Measurements from ENCODE around the gene CLMN.
"Not testable (repeated sequence)": the region's sequence is repeated elsewhere in the genome, so short reads cannot be mapped to it uniquely, and the experiment has no call there.

The CLMN gene

DNA sequence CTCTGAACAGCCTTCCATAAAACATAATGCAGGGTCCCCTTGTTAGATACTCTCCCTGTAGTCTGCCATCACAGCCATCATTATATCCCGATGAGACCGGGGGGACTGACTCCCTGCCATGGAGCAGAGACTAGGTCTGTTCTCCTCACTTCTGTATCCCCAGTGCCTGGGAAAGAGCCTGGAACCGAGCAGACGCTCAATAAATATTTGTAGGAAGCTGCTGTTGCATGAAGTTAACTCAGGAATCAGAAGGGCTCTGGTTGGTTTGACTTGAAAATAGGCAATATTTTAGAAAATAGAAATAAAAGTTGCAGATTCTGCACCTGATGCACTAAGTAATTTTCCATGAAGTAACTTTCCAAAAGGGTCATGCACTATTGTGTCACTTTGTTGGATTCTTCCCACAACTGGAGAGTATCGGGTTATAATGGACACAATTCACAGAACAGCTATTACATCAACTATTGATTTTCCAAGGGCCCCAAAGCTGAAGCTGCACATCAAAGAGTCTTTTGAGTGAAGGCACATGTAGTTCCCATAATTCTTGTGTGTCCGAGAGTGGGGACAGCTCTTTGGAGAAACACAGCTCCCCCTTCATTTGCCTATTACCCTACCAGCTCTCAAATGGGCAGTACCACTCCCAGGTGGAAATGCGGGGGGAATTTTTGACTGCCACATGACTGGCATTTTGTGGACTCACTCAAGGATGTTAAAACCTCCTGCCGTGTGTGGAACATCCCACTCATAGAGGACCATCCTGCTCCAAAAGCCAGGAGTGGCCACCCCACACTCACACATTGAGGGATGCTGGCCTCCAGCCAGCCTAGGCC, 18.8 kb downstream of the CLMN start:
- no peak for DNase-seq

DNA sequence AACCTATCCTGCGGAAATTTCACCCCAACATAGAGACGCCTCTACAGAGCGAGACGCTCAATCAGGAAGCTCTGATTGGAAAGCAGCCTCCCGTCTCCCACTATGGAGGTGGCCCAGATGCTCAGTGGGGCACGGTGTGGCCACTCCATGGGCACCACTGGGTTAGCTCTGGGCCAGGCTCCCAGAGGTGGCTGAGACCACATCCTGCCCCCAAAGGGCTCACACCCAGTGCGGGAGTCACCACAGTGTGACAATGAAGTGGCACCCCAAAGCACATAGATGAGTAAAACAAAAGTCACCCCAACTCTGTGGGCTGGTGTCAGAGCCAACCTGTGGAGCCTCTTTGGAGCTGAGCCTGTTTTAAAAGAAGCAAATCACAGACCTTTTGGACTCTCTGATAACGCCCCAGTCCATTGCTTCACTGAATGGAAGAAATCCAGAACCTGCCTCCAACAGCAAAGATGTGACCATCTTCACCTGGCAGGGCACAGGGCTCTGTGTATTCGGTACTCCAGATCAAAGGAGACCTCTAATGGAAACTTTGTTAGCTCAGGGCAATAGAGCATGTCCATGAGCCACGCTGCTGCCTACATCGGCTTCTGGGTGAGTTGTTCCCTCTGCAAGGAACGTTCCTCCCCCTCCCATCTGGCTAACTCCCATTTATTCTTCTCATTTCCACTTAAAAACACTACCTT, 19.6 kb downstream of the CLMN start:
- no peak for DNase-seq

DNA sequence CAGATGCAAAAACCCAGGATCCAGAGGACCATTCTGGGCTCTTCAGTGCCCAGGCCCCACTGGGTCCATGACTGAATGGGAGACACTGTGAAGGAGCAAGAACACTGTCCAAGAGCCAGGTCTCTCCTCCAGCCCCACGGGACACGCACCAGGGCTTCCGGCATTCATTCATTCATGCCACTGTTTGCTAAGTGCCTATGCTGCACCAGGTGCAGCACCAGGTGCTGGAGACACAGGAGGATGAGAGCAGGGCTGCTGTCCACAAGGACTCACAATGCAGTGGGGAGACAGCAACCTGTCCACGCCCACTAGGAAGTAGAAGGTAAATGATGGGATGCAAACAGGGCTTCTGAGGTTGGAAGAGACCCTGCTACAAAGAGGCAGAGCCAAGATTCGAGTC, 20.4 kb downstream of the CLMN start:
- no peak for DNase-seq

DNA sequence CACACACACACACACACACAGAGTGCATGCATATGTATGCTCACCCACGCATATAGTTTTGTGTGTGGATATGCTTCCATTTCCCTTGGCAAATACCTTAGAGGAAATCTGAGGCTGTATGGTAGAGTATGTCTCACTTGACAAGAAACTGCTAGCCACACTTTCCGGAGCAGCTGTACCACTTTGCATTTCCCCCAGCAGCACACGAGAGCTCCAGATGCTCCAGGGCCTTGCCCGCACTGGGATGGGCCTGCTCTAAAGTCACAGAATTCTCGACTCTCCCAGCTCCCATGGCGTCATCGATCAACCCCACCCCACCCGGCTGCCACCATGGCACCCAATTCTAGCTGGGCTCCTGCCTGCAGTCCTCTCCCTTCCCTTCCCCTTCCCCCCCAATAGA, 21.9 kb downstream of the CLMN start:
- no peak for DNase-seq

DNA sequence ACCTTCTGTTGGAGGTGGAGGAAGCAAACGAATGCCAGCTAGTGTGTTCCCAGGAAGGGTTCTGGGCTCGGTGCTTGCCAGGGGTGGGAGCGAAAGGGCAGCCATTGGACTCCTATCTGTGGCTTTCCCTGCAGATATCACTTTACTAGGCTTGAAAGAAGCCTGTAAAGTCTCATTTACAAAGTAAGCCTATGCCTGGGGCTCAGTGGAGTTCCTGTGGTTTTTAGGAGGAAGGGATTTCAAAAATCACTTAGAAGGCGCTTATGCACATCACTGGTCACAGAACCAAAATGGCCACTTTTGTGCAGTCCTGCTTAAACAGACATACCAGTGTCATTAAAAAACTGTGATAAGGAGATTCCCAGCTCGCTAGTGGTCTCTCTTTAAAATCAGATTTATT, 22.7 kb downstream of the CLMN start:
- DNase-seq: no peak

DNA sequence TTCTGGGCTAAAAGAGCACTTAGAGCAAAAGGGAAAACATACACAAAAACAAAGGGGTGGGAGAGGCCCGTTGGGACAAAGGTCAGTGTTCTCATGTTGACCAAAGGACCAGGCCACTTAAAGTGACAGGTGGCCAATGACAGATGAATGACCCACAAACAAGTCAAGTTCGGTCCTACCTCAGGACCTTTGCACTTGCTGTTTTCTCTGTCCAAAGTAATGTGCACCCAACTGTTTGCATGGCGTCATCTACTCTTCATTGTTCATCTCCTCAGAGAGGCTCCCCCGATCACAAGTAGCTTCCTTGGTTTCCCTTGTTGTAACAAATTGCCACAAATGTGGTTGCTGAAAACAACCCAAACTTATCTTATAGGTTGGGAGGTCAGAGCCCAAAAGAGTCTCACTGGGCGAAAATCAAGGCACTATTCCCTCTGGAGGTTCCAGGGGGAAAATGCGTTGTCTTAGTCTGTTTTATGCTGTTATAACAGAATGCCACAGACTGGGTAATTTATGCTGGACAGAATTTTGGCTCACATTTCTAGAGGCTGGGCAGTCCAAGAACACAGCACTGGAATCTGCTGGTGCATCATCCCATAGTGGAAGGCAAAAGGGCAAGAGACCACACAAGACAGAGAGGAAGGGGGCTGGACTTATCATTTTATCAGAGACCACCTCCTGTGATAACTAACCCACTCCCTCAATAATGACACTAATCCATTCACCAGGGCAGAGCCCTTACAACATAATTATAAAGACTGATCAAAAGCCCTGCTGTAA, 23.9 kb downstream of the CLMN start:
- DNase-seq: no peak

DNA sequence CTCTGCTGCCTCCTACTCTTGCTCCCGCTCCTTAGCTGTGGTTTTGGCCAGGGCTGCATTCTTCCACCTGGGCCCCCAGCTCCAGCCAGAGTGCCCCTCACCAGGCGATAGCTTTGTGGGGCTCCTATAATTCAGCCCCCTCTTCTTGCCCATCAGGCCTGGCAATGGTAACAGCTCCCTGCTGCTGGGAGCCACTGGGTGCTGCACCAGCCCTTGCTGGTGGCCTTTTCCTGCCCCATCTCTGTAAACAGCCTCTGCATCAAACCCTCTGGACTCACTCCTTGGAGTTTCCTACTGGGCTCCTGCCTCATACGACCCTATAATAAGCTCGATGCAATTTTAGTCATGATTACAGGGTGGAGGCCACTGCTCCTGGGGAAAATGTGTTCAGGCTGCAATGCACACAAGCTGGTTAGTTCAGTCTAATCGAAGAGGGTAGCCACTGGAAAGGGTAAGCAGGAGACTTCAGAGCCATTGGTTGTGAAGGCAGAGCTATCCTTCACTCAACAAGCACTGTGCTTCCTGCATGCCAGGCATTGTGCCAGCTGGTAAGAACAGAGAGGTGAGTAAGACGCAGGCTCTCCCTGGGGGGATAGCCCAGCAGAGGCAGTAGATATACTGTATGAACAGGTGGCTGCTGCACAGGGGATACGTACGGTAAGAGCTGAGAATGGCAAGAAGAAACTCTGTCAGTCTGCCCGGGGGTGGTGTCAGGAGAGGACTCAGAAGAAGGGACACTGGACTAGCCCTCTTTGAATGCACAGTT, 24.7 kb downstream of the CLMN start:
- peak; percentile 90 for DNase-seq

DNA sequence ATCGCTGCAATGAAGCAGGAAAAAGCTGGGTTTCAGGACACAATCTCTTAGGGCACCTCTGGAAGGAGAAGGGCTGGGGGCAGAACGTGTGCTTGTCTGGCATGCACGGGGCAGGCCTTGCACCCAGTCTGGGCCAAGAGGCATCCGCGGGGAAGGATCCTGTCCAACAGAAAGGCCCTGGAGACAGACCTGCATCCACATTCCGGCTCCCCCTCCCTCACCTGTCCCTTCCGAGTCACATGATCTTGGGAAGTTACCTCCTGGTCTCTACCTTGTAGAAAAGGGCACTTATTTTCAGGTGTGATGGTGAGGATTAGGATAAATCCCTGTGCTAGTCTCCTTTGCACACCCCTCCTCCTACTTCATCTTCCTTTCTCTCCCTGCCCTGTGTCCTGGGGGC, 25.4 kb downstream of the CLMN start:
- no peak for DNase-seq

DNA sequence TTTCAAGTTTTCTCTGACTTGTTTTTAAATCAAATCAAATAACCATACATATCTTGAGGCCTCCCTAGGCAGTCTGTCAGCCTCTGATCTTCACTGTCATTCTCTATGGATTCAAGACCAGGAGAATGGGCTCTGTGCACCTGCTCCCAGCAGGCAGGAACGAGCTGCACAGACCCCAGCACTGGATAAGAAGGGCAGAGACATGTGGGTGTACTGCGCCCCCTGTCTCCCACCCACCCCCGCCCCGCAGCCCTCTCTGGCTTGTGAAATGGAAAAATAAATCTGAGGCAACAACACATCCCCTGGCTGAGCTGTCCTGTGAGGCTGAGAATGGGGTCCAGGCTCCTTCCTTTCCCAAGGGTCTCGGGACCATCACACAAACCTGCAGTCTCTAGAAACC, 26.3 kb downstream of the CLMN start:
- DNase-seq: no peak

DNA sequence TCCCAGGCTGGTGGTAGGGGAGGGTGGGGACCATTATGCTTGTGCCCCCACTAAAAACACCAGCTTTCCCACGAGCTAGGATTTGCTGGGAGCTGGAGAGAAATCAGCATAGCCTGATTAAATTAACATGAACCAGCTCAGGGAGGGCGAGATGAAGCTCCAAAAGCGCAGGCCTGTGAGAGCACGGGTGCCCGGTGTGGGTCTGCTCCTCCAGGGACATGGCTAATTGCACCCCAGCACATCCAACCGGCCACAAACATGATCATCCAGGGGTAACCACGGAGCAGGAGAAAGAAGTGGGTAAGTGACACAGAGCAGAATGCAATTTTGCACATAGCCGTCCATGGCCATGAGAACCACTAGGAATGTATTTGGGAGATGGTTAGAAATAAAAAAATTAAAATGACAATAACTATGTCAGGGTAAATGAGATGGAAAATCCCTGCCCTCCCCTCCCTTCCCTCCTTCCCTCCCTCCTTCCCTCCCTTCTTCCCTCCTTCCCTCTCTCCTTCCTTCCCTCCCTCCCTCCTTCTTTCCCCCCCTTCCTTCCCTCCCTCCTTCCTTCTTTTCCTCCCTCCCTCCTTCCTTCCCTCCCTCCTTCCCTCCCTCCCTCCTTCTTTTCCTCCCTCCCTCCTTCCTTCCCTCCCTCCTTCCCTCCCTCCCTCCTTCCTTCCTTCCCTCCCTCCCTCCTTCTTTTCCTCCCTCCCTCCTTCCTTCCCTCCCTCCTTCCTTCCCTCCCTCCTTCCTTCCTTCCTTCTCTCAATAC, 26.9 kb downstream of the CLMN start:
- no peak for DNase-seq

DNA sequence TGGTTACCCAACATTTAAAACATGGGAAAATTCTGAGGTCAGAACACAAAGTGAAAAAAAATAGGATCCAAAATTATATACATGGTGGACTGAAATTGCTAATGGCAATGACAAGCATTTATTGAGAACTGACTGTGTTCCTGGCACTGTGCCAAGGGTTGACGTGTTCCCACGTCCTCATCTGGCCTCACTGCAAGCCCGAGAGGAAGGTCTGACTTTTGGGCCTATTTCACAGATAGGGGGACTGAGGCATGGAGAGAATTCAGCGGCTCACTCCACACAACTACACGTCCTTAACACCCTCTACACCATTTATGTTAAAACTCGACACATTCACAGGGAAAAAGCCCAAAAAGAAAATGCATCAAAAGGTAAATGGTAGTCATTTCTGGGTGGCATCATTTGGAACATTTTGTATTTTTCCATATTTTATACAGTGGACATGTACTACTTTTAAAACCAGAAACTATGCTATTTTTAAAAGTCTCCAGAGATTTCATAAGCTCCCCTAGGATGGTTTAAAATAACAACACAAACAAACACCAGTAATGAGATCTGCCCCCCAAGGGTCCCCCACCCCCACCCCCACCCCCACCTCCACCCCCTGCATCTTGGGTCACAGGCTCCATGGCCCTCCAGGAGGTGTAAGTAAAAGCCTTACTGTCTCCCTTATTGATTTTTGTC, 27.7 kb downstream of the CLMN start:
- peak; percentile 44 for DNase-seq

DNA sequence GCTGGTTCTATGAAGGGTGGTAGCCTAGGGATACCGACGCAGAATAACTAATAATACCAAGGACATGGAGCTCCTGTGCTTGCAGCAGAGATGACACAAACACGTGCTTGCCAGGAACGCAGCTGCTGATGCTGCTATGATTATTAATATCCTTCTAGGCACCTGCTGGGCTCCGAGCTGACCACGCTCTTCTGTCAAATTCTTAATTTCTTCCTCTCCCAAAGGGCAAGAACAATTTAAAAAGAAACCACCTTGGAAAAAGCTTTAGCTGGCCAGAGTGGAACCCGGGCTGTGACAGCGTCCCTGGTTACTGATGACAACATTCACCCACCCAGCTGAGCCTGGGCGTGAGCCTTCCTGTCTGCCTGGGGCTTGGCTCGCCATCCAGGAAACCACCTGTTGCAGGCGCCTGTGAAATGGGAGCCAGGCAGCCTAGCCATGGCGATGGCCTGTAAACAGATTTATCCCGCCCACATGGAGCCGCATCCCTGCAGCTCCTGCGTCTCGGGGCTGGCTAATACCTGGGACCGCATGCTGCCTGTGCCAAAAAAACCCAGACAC, 28.8 kb downstream of the CLMN start:
- peak; percentile 78 for DNase-seq

DNA sequence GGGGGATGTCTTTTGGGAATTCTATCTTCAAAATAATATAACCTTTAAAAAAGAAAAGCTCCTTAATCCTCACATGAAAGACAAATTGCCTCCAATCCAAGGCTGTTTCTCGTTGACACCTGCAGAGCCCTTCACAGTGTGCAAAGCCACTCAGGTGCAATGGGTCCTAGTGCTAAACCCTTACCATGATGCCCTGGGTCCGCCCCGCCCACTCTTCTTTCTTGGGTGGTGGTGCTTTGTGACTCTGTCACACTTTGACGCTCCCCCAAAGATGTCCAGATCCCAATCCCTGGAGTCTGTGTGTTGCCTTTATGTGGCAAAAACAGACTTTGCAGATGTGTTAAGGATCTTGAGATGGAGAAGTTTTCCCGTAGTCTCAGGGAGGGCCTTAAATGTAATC, 29.7 kb downstream of the CLMN start:
- DNase-seq: no peak

DNA sequence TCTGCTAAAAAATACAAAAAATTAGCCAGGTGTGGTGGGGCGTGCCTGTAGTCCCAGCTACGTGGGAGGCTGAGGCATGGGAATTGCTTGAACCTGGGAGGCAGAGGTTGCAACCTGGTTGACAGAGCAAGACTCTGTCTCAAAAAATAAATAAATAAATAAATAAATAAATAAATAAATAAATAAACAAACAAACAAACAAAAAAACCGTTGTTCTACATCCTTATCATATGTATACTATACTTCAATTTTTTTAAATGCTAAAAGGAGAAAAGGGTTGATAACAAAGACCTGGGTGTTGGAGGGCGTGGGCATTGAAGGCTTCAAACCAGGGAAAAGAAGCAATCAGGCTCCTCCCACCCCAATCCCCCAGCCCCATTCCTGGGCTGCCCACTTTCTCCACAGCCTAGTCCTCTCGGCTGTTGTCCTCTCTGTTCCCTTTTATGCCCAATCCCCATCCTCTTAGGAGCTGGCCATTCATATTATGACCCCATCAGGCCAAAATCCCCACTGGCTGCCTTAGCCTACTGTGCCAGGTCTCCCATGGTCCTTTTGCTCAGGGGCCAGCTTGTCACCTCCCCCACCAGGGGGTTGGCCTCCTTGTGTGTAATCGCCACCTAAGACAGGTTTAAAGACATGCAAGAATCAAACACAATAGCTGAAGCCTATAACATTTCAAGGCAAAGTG, 30.2 kb downstream of the CLMN start:
- no peak for DNase-seq

DNA sequence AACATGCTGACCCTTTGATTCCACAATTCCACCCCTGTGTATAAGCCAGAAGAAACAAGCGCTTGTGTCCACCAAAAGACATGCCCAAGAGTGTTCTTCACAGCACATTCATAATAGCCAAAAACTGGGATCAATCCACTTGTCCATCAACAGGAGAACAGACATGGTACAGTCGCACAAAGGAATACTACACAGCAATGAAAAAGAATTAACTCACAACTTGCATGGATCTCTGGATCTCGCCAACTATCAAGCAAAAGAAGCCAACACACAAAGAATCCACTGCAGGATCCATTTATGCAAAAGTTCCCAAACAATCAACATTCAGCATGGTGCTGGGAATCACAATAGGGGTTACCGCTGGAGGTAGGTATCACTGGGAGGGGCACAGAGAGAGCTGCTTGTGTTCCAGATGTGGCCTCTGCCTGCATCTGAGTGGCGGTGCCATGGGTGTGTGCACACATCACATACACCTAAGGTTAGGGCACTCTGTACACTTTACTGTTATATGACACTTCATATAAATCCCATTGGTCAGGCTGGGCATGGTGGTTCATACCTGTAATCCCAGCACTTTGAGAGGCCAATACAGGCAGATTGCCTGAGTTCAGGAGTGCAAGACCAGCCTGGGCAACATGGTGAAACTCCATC, 30.9 kb downstream of the CLMN start:
- no peak for DNase-seq

DNA sequence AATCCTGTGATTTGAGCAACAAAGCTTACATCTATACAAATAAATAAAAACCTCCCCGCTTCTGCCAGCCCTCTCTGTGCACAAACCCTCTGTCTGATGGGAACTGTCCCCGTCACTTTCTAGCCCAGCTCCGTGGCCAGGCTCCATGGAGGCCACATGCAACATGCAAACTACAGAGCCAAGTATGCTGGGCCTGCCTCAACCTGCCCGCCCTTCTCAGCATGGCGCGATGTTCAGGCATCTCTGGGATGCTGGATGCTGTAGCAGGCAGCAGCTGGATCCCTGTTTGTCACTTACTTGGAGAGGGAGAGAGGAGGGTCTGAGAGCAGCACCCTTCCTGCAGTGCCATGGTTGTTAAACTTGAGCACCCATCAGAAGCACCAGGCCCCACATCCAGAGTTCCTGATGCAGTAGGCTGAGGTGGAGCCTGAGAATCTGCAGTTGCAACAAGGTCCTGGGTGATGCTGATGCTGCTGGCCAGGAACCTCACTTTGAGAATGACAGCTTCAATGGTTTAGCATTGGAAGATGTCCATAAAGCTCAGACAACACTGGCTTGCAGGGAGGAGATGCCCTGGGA, 32.4 kb downstream of the CLMN start:
- peak; percentile 68 for DNase-seq

DNA sequence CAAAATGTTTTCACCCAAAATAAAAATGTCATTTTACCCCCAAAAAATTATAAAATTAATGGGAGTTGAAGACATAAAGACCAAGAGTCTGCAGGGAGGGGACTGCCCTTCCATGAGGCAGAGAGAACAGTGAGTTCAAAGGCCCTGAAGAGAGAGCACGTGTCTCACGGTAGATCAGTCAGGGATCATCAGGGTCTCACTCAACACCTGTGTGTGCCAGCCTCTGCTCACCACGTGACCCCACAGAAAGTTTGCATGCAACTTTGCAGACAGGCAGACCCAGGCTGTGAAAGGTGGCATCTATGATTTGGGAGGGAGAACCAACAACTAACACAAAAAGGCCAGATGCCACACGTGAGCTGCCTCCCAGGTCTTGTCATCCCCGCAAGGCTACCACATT, 33.1 kb downstream of the CLMN start:
- no peak for DNase-seq

DNA sequence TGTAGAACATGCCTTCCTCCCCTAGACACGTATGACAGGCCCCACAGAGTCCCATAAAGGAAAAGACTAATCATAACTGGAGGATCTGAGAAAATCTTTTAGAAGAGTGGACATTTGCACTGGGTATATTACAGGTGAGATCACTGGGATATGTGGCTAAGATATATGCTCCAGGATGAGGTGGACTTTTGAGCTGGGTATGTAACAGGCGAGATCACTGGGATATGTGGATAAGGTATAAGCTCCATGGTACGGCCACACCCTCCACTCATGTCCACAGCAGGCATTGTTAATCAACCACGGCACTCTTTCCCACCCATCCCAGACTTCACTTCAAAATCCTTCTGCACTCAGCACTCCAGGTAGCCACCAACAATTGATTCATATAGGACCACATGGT, 34.1 kb downstream of the CLMN start:
- no peak for DNase-seq

DNA sequence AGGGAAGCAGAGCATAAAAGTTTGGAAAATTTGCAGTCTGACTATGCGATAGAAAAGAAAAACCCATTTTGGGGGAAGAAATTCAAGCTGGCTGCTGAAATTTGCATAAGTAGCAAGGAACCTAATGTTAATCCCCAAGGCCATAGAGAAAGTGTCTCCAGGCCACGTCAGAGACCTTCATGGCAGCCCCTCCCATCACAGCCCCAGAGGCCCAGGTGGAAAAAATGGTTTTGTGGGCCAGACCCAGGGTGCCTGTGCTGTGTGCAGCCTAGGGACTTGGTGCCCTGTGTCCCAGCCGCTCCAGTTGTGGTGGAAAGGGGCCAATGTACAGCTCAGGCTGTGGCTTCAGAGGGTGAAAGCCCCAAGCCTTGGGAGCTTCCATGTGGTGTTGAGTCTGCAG, 35.9 kb downstream of the CLMN start:
- not testable (repeated sequence) for DNase-seq

DNA sequence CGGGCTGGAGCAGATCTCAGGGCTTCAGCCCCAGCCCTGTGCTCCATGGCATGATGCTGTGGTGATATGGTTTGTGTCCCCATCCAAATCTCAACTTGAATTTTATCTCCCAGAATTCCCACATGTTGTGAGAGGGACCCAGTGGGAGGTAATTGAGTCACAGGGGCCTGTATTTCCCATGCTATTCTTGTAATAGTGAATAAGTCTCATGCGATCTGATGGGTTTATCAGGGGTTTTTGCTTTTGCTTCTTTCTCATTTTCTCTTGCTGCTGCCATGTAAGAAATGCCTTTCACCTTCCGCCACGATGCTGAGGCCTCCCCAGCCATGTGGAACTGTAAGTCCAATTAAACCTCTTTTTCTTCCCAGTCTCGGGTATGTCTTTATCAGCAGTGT, 36.7 kb downstream of the CLMN start:
- DNase-seq: not testable (repeated sequence)

All from NCI-H2171 (cell line).